ENCODE measurements around the gene ZSCAN26.

The ZSCAN26 gene

DNA sequence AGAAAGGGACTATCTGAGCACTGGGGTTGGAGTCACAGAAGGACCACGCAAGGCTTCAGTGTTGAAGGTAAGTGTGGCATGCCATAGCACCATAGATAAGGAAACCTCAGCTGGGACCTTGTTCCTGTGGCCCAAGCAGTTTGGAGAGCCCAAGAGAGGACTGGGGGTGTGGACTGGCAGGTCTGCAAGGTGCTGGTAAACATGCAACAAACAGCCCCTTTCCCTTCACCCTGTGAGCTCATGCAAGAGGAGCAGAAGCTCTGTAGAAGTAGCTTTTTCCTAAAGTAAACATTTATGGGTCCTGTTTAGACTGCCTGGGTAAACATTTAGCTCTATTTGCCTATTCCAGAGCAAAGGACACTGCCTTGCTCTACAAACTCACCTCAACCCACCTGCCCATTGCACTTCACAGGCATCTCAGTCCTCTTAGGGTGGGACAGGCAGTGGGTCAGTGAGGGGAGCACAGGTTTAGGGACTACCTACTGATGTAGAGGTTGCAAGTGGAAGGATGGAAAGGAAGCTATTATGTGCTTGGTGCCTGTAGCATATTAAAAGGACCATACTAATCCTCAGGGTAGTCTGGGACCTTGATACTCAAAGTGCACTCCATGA is 57.0 kb downstream of the ZSCAN26 start:
- DNase-seq, result no peak

DNA sequence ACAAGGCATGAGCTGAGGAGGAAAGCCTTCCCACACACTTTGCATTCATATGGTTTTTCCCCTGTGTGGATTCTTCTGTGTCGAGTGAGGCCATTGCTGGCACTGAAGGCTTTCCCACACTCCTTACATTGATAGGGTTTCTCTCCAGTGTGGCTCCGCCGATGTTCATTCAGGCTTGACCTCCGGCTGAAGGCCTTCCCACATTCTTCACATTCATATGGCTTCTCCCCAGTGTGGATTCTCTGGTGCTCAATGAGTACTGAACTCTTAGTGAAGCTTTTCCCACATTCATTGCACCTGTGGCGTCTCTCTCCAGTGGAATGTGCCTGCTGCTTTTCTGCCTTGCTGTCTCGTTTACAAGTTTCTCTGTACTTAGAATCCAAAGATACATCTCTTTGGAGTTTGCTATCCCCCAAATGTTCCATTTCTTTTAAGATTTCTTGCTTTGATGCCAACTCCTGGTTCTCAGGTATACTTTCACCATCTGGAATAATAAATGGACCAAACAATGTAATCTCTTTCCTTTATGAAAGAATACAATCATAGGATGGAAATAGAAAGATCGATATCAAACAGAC is 59.5 kb downstream of the ZSCAN26 start:
- DNase-seq, result no peak

Data from activated CD4-positive, alpha-beta T cell treated with anti-CD3 and anti-CD28 coated beads, Interleukin-10, Interleukin-2, amounts not matched to agents 100 ng/mL and 50 ng/mL, durations not matched to agents 16 hours and 8 hours (primary cell).